DOHH2 (cell line): Measurements from ENCODE around the gene CUL9.

Source experiments
- EZH2phosphoT487 ChIP-seq: fragments of 200-600 bp; sonication (generic); IDR thresholded peaks from 2 replicates; pipeline ENCODE4 v1.6.1; 2017; ENCODE audit warnings: borderline replicate concordance, mild to moderate bottlenecking, antibody characterized with exemption, low read length, moderate library complexity, mixed read lengths
- TF ChIP-seq, protein P1 (sequence below): fragments of 200-600 bp; sonication (generic); IDR thresholded peaks from one replicate; pipeline ENCODE4 v1.5.1; 2014; ENCODE audit warnings: antibody characterized with exemption, mild to moderate bottlenecking, low read depth, low read length; ENCODE audit not compliant: poor library complexity, severe bottlenecking

DNA sequence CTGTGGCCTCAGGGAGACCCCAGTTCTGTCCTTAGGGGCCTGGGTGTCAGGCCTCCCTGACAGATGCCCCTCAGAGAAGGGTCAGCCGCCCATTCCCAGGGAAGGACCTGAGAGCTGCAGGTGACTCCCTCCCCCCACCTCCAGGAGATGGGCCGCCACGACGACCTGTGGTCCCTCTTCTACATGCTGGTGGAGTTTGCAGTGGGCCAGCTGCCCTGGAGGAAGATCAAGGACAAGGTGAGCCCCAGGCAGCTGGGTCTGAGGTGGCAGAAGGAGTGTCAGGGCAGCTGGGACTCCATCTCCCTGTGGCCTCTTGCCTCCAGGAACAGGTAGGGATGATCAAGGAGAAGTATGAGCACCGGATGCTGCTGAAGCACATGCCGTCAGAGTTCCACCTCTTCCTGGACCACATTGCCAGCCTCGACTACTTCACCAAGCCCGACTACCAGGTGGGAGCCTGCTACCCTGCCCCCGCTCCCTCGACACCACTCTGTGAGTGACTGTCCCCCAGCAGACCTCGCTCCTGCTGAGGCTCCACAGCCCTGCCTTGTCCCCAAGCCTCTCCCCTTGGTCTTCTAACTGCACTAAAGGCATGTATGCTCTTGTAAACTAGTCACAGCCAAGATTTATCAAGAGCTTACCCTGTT is 73.5 kb downstream of the CUL9 start:
- TF ChIP-seq, protein P1, sequence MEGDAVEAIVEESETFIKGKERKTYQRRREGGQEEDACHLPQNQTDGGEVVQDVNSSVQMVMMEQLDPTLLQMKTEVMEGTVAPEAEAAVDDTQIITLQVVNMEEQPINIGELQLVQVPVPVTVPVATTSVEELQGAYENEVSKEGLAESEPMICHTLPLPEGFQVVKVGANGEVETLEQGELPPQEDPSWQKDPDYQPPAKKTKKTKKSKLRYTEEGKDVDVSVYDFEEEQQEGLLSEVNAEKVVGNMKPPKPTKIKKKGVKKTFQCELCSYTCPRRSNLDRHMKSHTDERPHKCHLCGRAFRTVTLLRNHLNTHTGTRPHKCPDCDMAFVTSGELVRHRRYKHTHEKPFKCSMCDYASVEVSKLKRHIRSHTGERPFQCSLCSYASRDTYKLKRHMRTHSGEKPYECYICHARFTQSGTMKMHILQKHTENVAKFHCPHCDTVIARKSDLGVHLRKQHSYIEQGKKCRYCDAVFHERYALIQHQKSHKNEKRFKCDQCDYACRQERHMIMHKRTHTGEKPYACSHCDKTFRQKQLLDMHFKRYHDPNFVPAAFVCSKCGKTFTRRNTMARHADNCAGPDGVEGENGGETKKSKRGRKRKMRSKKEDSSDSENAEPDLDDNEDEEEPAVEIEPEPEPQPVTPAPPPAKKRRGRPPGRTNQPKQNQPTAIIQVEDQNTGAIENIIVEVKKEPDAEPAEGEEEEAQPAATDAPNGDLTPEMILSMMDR, result no peak
- no peak for TF ChIP-seq EZH2phosphoT487
